Suprapubic skin (tissue), 4 donors: ENCODE data around the gene FBN1. TPM values are rescaled to one million over a fixed set of nuclear protein-coding genes. Genes with fewer than 3 reads are reported as not detected.

ENCODE experiments used
- DNase-seq, 2 donors: peaks; one replicate each; pipeline ENCODE4 v3.0.0-alpha.2; 2019; ENCODE audit warnings: low spot score in 2 of 2
- H3K27ac ChIP-seq: fragments of 200-600 bp; sonication (generic); one replicate; pipeline ENCODE4 v1.5.1; 2019
- H3K27me3 ChIP-seq: fragments of 200-600 bp; sonication (generic); one replicate; pipeline ENCODE4 v1.5.1; 2019
- H3K36me3 ChIP-seq: fragments of 200-600 bp; sonication (generic); one replicate; pipeline ENCODE4 v1.5.1; 2019
- H3K4me1 ChIP-seq: fragments of 200-600 bp; sonication (generic); one replicate; pipeline ENCODE4 v1.5.1; 2019
- H3K4me3 ChIP-seq: fragments of 200-600 bp; sonication (generic); one replicate; pipeline ENCODE4 v1.5.1; 2019; ENCODE audit warnings: mild to moderate bottlenecking
- H3K9me3 ChIP-seq: fragments of 200-600 bp; sonication (generic); one replicate; pipeline ENCODE4 v1.5.1; 2019
- CTCF ChIP-seq, 2 donors: fragments of 200-600 bp in 1 of 2; fragments of 450-650 bp in 1 of 2; sonication (generic) in 1 of 2; IDR thresholded peaks; one replicate each; pipeline ENCODE4 v1.5.1; 2016 to 2019; ENCODE audit warnings: antibody characterized with exemption in 2 of 2, mild to moderate bottlenecking in 1 of 2, moderate library complexity in 1 of 2
- EP300 ChIP-seq: sonication (generic); formaldehyde crosslinking; IDR thresholded peaks from one replicate; pipeline ENCODE4 v1.6.1; 2017; ENCODE audit warnings: antibody characterized with exemption
- POLR2A ChIP-seq, 2 donors: fragments of 450-650 bp; IDR thresholded peaks; one replicate each; pipeline ENCODE4 v1.6.1; 2017; ENCODE audit warnings: antibody characterized with exemption in 2 of 2, mild to moderate bottlenecking in 2 of 2, moderate library complexity in 2 of 2
- POLR2AphosphoS5 ChIP-seq, 3 donors: sonication (generic); formaldehyde crosslinking; IDR thresholded peaks; one replicate each; pipeline ENCODE4 v1.6.1; 2017; ENCODE audit warnings: antibody characterized with exemption in 3 of 3
- WGBS: methylation state at CpG from one replicate; pipeline ENCODE4 v1.1.5; 2018; 5-methylcytosine and 5-hydroxymethylcytosine counted together
- total RNA-seq, 4 donors: library from RNA; depleted of rRNA; stranded (reverse); fragments of >200 nt; gene quantifications; one replicate each; pipeline ENCODE4 v1.1.0, GENCODE V29; 2016

Gene FBN1
- total RNA-seq, 4 donors from 2014 or later: 12.6 to 24.6 (median 21.0) TPM

DNA sequence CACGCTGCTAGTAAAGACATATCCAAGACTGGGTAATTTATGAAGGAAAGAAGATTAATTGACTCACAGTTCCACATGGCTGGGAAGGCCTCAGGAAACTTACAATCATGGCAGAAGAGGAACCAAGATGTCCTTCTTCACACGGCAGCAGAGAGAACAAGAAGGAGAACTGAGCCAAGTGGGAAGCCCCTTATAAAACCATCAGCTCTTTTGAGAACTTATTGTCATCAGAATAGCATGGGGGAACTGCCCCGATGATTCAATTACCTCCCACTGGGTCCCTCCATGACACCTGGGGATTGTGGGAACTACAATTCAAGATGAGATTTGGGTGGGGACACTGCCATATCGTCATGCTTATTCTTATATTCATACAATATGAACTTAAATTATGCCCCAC lies 265.3 kb downstream of the FBN1 start:
- no peaks in the 10 kb centered on the region for H3K36me3 ChIP-seq
- 94% methylated on average over 4 of the region's 4 CpGs for WGBS
- DNase-seq: no peak

GRCh38 chr15:48375767-48376166 lies 269.7 kb downstream of the FBN1 start:
- 95% methylated on average over 2 of the region's 2 CpGs for WGBS
- Histone ChIP-seq H3K4me3 (no peak overlapping the region), H3K36me3 (no peaks in the 10 kb centered on the region), H3K27ac (no peak overlapping the region), H3K4me1 (no peaks in the 10 kb centered on the region), H3K27me3 (no peaks in the 10 kb centered on the region), H3K9me3 (no peaks in the 10 kb centered on the region)
- no peak for DNase-seq
- TF ChIP-seq POLR2AphosphoS5 (IDR thresholded peaks at IDR 0.05): no peak

More for the DNA sequence above, 265.3 kb downstream of the FBN1 start:
- no peaks in the 10 kb centered on the region for H3K9me3 ChIP-seq
- H3K27me3 ChIP-seq: no peaks in the 10 kb centered on the region
- peaks cover 9% of the 10 kb centered on the region for H3K4me1 ChIP-seq
- no peak overlapping the region for H3K27ac ChIP-seq
- no peak overlapping the region for H3K4me3 ChIP-seq
- TF ChIP-seq CTCF (IDR thresholded peaks at IDR 0.05): no peak
- TF ChIP-seq EP300: no peak
- TF ChIP-seq POLR2AphosphoS5 (IDR thresholded peaks at IDR 0.05): no peak
- no peak for TF ChIP-seq POLR2A (IDR thresholded peaks at IDR 0.05)

- 86% methylated on average over 3 of the region's 3 CpGs for WGBS
- H3K4me1 ChIP-seq: no peaks in the 10 kb centered on the region
- no peak for DNase-seq
- no peaks in the 10 kb centered on the region for H3K9me3 ChIP-seq
- H3K27me3 ChIP-seq: no peaks in the 10 kb centered on the region
- no peak overlapping the region for H3K27ac ChIP-seq
- no peak for TF ChIP-seq EP300
- no peak for TF ChIP-seq CTCF (IDR thresholded peaks at IDR 0.05)
- no peak for TF ChIP-seq POLR2A (IDR thresholded peaks at IDR 0.05)
- TF ChIP-seq POLR2AphosphoS5 (IDR thresholded peaks at IDR 0.05): no peak
- no peak overlapping the region for H3K4me3 ChIP-seq
- H3K36me3 ChIP-seq: no peaks in the 10 kb centered on the region
Observed at GRCh38 chr15:48374472-48374871, 271.0 kb downstream of the FBN1 start.

DNA sequence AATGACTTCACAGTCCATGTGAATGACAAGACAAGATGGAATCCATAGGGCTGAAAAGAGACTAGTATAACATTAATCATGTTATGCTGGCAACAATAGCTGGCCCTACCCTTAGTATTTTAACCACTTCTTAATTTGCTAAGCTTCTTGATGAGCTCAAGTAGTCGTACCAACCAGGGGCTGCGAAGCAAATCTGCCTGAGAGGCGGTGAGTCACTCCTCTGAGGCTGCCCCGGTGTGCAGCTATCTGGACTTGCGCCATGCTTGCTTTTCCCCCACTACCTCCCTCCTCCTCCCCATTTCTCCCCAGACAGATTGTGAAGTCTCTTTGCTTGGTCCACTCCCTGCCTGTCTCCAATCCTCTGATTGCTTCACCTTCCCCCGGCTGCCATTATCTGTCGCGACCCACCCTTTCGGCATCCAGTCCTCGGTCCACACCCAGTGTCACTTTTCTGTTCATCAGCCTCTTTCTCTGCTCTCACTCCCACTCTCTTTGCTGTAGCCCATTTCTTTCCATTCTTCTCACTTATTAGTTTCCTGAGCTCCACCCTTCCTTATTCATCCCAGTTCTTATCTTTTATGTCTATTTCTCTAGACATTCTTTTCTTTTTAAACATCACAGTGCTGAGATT lies 271.6 kb downstream of the FBN1 start:
- H3K36me3 ChIP-seq: no peaks in the 10 kb centered on the region
- DNase-seq: no peak
- no peaks in the 10 kb centered on the region for H3K27me3 ChIP-seq
- 68% methylated on average over 10 of the region's 10 CpGs for WGBS
- H3K4me3 ChIP-seq: no peak overlapping the region
- no peak for TF ChIP-seq POLR2AphosphoS5 (IDR thresholded peaks at IDR 0.05)
- TF ChIP-seq EP300: no peak
- TF ChIP-seq CTCF (IDR thresholded peaks at IDR 0.05): no peak
- TF ChIP-seq POLR2A (IDR thresholded peaks at IDR 0.05): no peak
- no peak overlapping the region for H3K27ac ChIP-seq
- no peaks in the 10 kb centered on the region for H3K9me3 ChIP-seq
- H3K4me1 ChIP-seq: no peaks in the 10 kb centered on the region

DNA sequence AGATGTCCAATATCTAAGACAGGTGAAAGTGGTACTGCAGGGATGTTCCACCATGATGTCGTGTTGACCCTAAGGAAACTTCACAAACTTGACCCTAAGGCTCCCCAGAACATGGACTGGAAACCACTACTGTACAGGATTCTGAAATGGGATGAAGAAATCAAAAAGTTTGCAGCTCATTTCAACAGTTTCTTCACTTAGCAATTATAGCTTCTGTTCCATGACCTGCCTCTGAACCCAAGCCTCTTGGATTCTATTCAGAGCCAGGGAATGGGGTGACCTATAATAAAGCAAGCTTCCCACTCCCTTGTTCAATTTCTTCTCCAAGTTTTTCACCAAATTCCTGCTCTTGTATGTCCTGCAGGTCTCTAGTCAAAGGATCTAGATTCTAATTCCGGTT lies 273.5 kb downstream of the FBN1 start:
- Histone ChIP-seq H3K27me3 (no peaks in the 10 kb centered on the region), H3K9me3 (no peaks in the 10 kb centered on the region), H3K4me1 (no peaks in the 10 kb centered on the region), H3K36me3 (no peaks in the 10 kb centered on the region), H3K27ac (no peak overlapping the region), H3K4me3 (no peak overlapping the region)
- WGBS: 95% methylated on average over 2 of the region's 2 CpGs
- TF ChIP-seq POLR2A (IDR thresholded peaks at IDR 0.05) (no peak), POLR2AphosphoS5 (IDR thresholded peaks at IDR 0.05) (no peak), CTCF (IDR thresholded peaks at IDR 0.05) (no peak), EP300 (no peak)
- no peak for DNase-seq

GRCh38 chr15:48371550-48371949 lies 274.0 kb downstream of the FBN1 start:
- no peaks in the 10 kb centered on the region for H3K4me1 ChIP-seq
- DNase-seq: no peak
- no peaks in the 10 kb centered on the region for H3K36me3 ChIP-seq
- 50% methylated on average over 2 of the region's 2 CpGs for WGBS
- H3K4me3 ChIP-seq: no peak overlapping the region
- H3K9me3 ChIP-seq: no peaks in the 10 kb centered on the region
- no peak overlapping the region for H3K27ac ChIP-seq
- TF ChIP-seq CTCF (IDR thresholded peaks at IDR 0.05) (no peak), POLR2AphosphoS5 (IDR thresholded peaks at IDR 0.05) (no peak), POLR2A (IDR thresholded peaks at IDR 0.05) (no peak), EP300 (no peak)
- H3K27me3 ChIP-seq: no peaks in the 10 kb centered on the region
